Measurements from ENCODE around the gene RNF26. TPM values are rescaled to one million over a fixed set of nuclear protein-coding genes. Genes with fewer than 3 reads are reported as not detected.

The RNF26 gene
- total and polyA plus RNA-seq, 2 of the 13 experiments (the other 11 are each of a cell fraction or from before 2014, with no cell fraction given) = 11.9 to 26.3 TPM

DNA sequence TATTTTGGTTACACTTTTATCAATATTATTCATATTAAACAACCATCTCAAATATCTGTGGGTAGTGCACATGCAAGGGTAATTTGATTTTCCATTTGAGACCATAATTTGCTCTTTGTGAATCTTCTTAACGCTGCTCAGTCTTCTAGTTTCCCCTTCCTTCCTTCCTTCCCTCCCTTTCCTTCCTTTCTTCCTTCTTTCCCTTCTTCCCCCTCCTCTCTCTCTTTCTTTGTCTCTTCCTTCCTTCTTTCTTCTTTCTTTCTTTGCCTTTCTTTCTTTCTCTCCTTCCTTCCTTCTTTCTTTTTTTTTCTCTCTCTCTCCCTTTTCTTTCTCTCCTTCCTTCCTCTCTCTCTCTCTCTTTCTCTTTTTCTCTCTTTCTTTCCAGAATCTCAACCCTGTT is 4.1 kb upstream of the RNF26 start (continued):
- TF ChIP-seq, protein P1, sequence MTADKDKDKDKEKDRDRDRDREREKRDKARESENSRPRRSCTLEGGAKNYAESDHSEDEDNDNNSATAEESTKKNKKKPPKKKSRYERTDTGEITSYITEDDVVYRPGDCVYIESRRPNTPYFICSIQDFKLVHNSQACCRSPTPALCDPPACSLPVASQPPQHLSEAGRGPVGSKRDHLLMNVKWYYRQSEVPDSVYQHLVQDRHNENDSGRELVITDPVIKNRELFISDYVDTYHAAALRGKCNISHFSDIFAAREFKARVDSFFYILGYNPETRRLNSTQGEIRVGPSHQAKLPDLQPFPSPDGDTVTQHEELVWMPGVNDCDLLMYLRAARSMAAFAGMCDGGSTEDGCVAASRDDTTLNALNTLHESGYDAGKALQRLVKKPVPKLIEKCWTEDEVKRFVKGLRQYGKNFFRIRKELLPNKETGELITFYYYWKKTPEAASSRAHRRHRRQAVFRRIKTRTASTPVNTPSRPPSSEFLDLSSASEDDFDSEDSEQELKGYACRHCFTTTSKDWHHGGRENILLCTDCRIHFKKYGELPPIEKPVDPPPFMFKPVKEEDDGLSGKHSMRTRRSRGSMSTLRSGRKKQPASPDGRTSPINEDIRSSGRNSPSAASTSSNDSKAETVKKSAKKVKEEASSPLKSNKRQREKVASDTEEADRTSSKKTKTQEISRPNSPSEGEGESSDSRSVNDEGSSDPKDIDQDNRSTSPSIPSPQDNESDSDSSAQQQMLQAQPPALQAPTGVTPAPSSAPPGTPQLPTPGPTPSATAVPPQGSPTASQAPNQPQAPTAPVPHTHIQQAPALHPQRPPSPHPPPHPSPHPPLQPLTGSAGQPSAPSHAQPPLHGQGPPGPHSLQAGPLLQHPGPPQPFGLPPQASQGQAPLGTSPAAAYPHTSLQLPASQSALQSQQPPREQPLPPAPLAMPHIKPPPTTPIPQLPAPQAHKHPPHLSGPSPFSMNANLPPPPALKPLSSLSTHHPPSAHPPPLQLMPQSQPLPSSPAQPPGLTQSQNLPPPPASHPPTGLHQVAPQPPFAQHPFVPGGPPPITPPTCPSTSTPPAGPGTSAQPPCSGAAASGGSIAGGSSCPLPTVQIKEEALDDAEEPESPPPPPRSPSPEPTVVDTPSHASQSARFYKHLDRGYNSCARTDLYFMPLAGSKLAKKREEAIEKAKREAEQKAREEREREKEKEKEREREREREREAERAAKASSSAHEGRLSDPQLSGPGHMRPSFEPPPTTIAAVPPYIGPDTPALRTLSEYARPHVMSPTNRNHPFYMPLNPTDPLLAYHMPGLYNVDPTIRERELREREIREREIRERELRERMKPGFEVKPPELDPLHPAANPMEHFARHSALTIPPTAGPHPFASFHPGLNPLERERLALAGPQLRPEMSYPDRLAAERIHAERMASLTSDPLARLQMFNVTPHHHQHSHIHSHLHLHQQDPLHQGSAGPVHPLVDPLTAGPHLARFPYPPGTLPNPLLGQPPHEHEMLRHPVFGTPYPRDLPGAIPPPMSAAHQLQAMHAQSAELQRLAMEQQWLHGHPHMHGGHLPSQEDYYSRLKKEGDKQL (CRISPR knock-in tag; IDR thresholded peaks at IDR 0.05; ENCODE audit: low read depth) = no peak
- TF ChIP-seq ZNF30 (CRISPR knock-in tag; IDR thresholded peaks at IDR 0.05) (no peak), SMYD3 (CRISPR knock-in tag; IDR thresholded peaks at IDR 0.05) (no peak)
- TF ChIP-seq, protein P2, sequence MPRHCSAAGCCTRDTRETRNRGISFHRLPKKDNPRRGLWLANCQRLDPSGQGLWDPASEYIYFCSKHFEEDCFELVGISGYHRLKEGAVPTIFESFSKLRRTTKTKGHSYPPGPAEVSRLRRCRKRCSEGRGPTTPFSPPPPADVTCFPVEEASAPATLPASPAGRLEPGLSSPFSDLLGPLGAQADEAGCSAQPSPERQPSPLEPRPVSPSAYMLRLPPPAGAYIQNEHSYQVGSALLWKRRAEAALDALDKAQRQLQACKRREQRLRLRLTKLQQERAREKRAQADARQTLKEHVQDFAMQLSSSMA (CRISPR knock-in tag; IDR thresholded peaks at IDR 0.05) = no peak

DNA sequence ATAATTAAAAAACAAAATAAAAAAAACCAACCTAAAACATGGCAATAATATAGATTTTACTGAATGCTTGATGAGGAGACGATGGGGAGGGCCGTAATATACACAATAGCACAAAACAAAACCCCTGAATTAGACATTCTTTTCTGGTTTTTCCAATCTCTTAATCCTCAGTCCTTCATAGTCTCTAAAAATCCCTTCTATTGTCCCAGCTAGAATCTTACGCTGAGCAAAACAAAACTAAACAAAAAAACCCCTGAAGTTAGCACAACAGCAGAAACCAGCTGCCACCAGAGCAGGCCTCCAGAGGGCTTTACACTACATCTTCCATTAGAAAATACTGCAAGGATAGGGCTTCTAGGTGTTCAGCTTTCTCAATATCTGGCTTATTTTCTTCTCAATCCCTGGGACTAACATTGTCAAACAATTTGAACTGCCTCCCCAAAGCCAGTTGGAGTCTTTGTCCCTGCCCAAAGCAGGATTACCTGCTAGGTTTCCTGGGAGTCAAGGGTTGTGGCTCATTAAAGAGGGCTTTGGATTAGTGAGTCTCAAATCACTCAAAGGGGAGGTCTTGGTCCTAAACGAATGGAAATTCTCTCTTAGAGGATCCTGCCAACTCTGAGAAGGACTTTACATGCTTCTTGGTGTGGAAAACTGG is 2.1 kb upstream of the RNF26 start:
- in situ Hi-C loops (cut with HindIII; ENCODE audit: extremely low pct_ligation_motif_present, low pct_unique_long_range_greater_than_20kb) = loop anchor here (10.0 kb wide), 1 partner anchor 143 kb away; no protein-coding TSS in a partner anchor
- WGBS (ENCODE audit: low lambda C conversion rate) = 59% methylated on average over 4 of the region's 4 CpGs
- Histone ChIP-seq H3K4me2 (ENCODE audit: low read depth, low read length) (0 out of 2 replicates have a peak overlapping the region, but pooled peaks have one; percentile 5), H3K9ac (ENCODE audit: insufficient read depth, low read depth, low read length) (no peak overlapping the region), H3K9me3 (ENCODE audit: low read length) (no peaks in the 10 kb centered on the region), H2AFZ (ENCODE audit: low read length) (peak overlapping the region; percentile 90), H3K4me3 (replicated peaks in 1 of 3; ENCODE audit: insufficient read depth in 1 of 3, low read depth in 2 of 3, low read length in 3 of 3) (no peak overlapping the region), H3K79me2 (ENCODE audit: insufficient read depth, low read length) (peaks cover 24% of the 10 kb centered on the region), H3K27me3 (ENCODE audit: control insufficient read depth in 1 of 2, insufficient read depth in 2 of 2, low read length in 2 of 2) (no peaks in the 10 kb centered on the region; a peak in 1 of 5 replicates), H3K27ac (ENCODE audit: extremely low read length, insufficient read depth, low read length) (no peak overlapping the region), H3K4me1 (ENCODE audit: insufficient read depth, low read length) (peaks cover 38% of the 10 kb centered on the region), H4K20me1 (ENCODE audit: insufficient read depth, low read length) (no peaks in the 10 kb centered on the region), H3K36me3 (replicated peaks in 1 of 2; ENCODE audit: control insufficient read depth in 1 of 2, insufficient read depth in 2 of 2, low read length in 2 of 2) (peaks cover 8 to 14% of the 10 kb centered on the region in 2 experiments; a peak in 4 of 5 replicates)
- TF ChIP-seq, protein P3, sequence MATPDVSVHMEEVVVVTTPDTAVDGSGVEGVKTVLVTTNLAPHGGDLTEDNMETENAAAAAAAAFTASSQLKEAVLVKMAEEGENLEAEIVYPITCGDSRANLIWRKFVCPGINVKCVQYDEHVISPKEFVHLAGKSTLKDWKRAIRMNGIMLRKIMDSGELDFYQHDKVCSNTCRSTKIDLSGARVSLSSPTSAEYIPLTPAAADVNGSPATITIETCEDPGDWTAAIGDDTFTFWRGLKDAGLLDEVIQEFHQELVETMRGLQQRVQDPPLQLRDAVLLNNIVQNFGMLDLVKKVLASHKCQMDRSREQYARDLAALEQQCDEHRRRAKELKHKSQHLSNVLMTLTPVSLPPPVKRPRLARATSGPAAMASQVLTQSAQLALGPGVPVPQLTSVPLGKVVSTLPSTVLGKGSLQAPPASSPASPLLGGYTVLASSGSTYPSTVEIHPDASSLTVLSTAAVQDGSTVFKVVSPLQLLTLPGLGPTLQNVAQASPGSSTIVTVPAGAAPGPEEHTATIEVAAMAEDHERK (CRISPR knock-in tag; IDR thresholded peaks at IDR 0.05; ENCODE audit: low read depth) = no peak
- TF ChIP-seq, protein P4, sequence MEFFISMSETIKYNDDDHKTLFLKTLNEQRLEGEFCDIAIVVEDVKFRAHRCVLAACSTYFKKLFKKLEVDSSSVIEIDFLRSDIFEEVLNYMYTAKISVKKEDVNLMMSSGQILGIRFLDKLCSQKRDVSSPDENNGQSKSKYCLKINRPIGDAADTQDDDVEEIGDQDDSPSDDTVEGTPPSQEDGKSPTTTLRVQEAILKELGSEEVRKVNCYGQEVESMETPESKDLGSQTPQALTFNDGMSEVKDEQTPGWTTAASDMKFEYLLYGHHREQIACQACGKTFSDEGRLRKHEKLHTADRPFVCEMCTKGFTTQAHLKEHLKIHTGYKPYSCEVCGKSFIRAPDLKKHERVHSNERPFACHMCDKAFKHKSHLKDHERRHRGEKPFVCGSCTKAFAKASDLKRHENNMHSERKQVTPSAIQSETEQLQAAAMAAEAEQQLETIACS (CRISPR knock-in tag; IDR thresholded peaks at IDR 0.05) = no peak
- no peak for TF ChIP-seq ZNF235 (CRISPR knock-in tag; IDR thresholded peaks at IDR 0.05; ENCODE audit: borderline replicate concordance)
- no peak for TF ChIP-seq STAG1 (CRISPR knock-in tag; IDR thresholded peaks at IDR 0.05)
- TF ChIP-seq PHB2 (IDR thresholded peaks at IDR 0.05; ENCODE audit: partially characterized antibody) = no peak
- TF ChIP-seq, protein P5, sequence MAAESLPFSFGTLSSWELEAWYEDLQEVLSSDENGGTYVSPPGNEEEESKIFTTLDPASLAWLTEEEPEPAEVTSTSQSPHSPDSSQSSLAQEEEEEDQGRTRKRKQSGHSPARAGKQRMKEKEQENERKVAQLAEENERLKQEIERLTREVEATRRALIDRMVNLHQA (CRISPR knock-in tag; IDR thresholded peaks at IDR 0.05) = no peak
- TF ChIP-seq NONO (IDR thresholded peaks at IDR 0.05) = no peak
- TF ChIP-seq NONO (CRISPR knock-in tag; conservative IDR thresholded peaks at IDR 0.05) = no peak
- no peak for ATAC-seq
- ChIA-PET POLR2A (interaction anchor here (1.1 kb wide), 1 partner anchor 14 kb away, joined by 3 read pairs; no protein-coding TSS in a partner anchor), CTCF (ENCODE audit: low intra/inter-chr PET ratio, low total read pairs) (no interaction called here)
- FAIRE-seq = no peak
- no TSS peak for BruUV-seq (replicated peaks)
- intact Hi-C loops (cut with micrococcal nuclease; ENCODE audit: unreplicated experiment) = loop anchor here (5.0 kb wide), 1 partner anchor 140 kb away; no protein-coding TSS in a partner anchor
- DNase-seq (ENCODE audit: low spot score) = no peak
